ENCODE data around the gene LIN37. TPM values are rescaled to one million over a fixed set of nuclear protein-coding genes. Genes with fewer than 3 reads are reported as not detected.
"Not testable (repeated sequence)": the region's sequence is repeated elsewhere in the genome, so short reads cannot be mapped to it uniquely, and the experiment has no call there.

The LIN37 gene
- total RNA-seq, 1 experiment from 2014 or later = 5.4 TPM

DNA sequence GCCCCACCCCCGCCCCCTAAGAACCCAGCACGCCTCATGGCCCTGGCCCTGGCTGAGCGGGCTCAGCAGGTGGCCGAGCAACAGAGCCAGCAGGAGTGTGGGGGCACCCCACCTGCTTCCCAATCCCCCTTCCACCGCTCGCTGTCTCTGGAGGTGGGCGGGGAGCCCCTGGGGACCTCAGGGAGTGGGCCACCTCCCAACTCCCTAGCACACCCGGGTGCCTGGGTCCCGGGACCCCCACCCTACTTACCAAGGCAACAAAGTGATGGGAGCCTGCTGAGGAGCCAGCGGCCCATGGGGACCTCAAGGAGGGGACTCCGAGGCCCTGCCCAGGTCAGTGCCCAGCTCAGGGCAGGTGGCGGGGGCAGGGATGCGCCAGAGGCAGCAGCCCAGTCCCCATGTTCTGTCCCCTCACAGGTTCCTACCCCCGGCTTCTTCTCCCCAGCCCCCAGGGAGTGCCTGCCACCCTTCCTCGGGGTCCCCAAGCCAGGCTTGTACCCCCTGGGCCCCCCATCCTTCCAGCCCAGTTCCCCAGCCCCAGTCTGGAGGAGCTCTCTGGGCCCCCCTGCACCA, 38.9 kb downstream of the LIN37 start:
- no peak for DNase-seq (ENCODE audit: low read depth)

DNA sequence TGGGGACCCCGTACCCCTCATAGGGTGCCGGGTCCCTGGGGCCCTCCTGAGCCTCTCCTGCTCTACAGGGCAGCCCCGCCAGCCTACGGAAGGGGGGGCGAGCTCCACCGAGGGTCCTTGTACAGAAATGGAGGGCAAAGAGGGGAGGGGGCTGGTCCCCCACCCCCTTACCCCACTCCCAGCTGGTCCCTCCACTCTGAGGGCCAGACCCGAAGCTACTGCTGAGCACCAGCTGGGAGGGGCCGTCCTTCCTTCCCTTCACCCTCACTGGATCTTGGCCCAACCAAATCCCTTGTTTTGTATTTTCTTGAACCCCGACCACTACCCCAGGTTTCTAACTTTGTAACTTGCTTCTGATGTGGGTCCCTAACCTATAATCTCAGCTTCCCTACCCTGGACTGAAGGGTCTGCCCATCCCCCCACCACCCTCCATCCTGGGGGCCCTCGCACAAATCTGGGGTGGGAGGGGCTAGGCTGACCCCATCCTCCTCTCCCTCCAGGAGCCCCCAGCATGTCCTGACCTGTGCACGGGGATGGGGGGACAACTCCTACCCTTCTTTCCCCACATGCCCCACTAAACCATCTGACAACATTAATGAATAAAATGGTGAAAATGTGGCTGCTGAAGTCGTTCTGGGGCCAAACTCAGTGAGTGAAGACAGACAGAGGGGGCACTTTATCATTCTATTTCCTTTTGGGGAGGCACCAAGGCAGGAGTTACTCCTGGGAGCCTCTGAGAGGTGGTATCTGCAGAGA, 40.0 kb downstream of the LIN37 start:
- DNase-seq (ENCODE audit: low read depth) = no peak

DNA sequence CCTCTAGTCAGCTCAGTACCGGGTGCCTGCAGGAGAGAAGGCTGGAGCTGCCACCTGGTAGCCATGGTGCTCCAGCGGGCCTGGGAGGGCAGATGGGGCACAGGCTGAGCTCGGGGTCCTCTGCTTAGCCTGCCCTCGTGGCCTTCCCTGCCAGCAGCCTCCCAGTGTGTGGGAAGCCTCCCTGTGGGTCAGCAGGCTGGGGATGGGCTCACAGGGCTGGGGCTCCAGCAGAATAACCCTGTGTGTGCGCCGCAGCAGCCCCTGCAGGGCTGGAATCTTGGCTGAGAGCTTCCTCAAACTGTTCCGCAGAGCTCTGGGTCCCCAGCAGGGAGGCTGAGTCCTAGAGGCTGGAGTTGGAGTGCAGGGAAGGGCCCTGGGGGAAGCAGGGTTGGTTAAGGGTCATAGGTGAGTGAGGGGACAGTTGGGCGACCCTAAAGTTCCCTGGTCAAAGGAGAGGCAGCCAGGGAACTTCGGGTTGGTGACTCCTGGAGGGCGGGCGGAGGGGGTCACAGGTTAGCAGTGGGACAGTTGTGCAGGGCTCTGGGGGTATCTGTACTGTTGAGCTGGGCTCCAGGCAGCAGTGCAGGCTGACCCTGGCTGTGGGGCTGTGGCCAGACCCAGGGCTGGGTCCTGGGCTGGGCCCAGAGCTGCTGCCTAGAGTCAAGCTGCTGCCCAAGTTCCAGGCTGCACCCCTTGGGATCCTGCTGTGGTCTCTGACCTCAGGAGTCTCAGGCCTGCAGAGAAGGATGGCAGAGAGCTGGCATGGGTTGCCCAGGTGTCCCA, 41.0 kb downstream of the LIN37 start:
- DNase-seq (ENCODE audit: low read depth) = no peak

DNA sequence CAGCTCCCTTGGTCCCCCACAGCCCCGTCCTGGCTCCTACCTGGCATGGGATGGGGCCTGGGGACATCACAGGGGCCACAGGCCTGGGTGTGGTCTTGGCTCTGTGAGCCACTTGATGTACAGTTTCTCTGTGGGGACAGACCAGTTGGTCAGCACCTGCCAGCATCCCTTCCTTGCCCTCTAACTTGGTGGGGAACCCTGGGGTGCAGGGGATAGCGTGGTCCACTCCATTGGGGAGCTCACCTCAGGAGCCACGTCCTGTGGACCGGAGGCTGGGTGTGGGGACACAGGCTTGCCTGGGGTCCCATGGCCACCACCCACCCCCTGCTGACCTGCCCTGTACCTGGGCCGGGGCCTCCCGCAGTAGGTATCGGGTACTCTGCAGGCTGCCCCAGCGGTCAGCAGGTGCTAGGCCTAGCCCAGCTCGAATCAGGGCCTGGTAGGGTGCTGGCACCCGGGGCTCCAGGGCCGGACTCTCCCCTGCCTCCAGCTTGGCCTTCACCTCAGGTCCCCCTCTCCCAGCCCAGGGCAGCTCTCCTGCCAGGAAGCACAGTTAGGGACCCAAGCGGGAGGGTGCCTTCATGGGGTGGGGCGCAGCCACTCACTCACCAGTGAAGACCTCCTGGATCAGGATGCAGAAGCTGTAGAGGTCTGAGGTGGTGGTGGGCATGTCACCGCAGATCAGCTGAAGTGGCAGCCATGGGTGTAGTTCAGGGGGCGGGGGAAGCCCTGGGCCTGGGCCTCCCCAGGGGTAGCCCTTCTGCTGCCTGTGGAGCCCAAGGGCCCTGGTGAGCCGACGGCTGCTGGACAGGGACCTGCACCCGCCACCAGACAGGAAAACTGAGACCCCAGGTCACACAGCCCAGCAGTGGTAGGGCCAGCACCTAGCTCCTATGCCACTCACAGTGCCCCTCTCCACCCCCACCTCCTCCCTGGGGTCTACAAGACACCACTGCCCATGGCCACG, 41.9 kb downstream of the LIN37 start:
- DNase-seq (ENCODE audit: low read depth) = no peak

DNA sequence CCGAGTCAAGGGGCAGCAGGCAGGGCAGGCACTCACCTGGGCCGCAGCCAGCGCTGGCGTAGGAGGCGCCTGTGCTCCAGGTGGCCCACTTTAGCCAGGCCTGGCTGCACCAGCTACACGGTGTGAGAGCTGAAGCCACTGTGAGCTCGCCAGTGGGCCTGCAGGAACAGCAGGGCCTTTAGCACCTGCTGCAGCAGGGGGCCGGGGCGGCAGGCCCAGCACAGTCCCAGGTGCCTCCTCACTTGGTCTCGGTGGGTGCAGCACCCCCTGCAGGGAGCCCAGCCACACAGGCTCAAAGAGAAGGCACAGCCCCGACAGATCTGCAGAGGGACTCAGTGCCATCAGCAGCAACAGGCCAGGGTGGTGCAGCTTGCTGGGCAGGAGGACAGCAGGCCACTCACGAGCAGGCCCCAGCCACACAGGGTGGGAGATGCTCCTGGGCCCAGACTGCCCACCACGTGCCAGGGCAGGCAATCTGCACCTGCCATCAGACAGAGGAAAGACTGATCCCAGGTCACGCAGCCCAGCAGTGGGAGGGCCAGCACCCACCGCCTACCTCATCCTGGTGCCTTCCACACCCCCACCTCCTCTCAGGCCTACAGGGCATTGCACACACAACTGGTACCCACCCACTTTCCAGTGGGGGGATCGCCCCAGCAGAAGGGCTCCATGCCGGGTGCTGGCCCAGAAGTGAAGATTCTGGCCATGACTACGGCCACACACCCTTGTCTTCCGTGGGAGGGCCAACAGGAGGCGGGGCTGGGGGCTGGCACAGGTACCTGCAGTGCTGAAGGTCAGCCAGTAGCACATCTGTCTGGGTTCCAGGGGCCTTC, 42.8 kb downstream of the LIN37 start:
- DNase-seq (ENCODE audit: low read depth) = no peak

DNA sequence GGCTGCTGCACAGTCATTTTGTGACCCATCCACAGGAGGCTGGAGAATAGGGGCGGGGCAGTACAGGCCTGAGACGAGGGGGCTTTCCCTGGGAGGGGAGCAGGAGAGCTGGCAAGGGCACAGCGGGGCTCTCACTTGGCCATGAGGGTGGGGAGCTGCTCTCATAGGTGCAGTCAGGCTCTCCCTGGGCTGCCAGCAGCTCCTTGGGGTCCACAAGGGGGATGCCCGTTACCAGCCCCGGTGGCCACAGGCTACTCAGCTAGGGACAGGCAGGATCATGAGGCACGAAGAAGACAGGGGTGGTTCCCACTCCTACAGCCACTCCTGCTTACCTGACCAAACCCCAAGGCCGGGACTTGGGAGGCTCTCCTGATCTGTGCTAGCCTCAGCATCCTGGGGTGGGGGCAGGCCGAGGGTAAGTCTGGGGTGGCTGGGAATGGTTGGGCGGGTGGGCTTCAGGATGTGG, 43.5 kb downstream of the LIN37 start:
- DNase-seq (ENCODE audit: low read depth) = no peak

DNA sequence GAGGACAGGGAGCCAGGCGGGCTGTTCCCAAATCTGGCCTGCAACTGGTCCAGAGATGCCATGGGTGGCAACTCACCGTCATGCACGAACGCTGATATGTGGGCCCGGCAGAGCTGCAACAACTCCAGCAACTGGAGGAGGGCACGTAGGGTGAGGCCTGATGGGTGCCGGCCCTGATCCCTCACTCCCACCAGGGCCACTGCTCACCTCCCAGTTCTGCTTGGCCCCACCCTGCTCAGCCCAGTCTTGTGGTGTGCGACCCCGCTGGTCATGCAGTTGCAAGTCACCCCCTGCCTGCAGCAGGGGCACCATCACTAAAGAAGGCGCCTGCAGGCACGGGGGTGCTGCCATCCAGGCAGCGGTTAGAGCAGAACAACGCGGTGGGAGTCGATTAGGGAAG, 43.9 kb downstream of the LIN37 start:
- no peak for DNase-seq (ENCODE audit: low read depth)

DNA sequence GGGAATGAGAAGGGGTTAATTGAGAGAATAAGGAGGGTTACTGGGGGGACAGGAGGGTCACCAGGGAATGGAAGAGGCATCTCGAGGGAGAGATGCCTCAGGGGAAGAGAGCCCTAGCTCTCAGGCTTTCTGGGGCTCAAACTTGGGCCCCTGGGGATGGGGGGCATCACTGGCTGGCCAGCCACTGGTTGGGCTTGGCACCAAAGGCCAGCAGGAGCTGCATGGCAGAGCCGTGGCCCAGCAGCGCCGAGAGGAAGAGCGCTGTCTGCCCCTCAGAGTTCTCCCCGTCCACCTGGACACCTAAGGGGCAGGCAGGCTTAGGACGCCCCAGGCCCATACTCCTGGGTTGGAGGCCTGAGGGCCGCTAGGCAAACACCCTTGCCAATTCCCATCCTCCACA, 44.5 kb downstream of the LIN37 start:
- no peak for DNase-seq (ENCODE audit: low read depth)

DNA sequence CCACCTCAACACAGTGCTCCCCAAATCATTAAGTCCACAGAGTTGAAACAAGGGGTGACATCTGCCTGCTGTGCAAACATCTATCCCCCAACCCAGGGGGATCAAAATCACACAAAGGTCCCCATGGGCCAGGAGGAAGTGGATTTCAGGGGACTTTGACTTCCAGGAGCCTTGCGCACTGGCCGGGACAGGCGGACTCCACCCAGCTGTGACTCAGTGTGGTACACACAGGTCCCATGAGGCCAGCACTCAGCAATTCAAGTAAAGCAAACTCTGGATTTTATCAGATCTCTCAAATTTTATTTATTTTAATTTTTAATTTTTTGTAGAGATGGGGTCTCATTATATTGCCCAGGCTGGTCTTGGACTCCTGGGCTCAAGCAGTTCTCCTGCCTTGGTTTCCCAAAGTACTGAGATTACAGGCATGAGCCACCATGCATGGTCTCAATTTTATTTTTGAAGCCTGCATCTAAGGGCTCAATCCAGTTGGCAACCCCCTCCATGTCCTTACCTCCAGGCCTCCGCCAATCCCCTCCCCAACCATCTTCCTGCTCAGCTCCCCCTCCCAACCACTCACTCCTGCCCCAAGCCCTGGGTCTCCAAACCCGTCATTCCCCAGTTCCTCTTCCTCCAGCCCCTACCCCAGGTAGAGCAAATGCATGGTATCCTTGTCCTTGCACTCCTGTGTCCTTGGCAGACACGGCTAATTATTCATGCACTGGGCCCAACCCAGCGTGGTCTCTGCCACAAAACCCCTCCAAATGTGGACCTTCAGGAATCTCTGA, 45.2 kb downstream of the LIN37 start:
- no peak for DNase-seq (ENCODE audit: low read depth)

DNA sequence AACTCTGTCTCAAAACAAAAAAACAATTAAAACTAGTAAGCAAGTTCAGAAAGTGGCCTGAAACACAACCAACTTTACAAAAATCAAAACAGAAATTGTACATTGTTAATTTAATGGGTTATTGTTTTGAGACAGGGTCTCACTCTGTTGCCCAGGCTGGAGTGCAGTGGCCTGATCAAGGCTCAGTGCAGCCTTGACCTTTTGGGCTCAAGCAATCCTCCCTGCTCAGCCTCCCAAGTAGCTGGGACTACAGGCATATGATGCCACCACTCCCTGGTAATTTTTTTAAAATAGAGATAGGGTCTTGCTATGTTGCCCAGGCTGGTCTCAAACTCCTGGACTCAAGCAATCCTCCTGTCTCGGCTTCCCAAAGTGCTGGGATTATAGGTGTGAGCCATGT, 47.2 kb downstream of the LIN37 start:
- not testable (repeated sequence) for DNase-seq (ENCODE audit: low read depth)

DNA sequence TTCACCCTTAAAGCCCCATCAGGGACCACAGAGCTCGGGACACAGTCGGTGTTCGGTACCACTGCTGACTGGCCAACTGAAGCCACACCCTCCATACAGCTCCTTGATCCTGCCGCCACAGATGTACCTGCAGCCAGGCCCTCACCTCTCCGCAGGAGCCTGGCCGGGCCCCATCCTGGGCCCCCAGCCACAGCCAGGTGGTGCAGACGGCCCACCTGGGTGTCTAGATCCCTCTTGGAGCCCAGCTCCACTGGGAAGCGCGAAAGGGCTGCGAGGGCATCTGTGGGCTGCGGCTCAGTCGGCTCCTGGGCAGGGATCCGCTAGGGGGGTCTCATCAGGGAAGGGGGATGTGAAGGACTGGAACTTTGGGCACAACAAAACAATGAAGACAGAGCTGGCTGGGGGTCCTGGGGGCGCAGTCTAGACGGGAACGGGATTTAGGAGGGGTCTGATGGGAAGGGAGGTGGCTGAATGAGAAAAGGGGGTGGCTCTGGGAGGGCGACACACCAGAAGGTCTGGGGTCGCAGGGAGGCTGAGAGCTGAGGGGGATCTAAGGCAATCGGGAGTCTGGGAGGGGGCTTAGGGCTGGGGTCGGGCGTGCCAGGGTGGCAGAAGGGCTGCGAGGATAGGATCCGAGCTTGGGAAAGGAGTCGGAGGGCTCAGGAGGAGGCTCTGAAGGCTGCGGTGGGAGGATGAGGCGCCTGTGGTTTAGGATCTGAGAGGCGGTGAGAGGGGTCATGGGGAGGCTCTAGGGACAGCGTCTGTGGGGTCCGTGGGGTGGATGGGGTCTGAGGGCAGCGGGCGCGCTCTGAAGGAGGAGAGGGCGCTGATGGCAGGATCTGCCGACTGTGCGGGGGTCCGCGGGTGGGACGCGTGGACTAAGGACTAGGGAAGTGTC, 48.5 kb downstream of the LIN37 start:
- no peak for DNase-seq (ENCODE audit: low read depth)

DNA sequence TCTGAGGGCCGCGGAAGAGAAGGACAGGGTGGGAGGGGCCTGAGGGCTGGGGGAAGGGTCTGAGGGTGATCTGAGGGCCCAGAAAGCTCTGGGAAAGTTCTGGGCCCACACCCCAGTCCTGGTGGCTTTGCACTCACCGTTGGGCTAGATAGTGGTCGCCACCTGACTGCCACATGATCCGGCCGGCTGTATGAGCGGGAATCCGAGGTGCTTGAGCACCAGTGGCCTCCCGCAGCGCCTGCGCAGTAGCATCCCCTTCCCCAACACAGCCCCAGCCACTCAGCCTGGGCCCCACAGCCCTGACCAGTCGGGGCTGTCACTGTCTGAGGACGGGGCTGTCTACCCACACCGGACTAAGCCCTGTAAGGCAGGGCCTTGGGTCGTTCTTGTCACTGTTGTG, 49.3 kb downstream of the LIN37 start:
- no peak for DNase-seq (ENCODE audit: low read depth)

DNA sequence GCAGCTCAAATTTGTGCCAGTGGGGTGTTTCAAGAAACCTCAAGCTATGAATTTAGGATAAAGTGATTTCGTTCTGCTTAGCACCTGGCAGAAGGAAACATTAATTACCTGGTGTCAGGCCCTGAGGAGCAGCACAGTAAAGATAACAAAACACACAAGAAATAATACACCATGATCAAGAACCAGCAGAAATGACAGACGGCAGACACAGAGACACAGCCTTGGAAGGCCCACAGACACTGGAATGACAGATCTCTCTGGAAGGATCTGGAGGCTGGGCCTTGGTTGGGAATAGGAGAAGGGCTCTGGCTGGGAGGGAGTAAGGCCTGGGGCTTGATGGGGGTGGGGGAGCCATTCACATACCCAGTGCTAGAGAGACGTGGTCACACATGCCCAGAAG, 53.5 kb downstream of the LIN37 start:
- no peak for DNase-seq (ENCODE audit: low read depth)

Other genes starting within 250 kb of the LIN37 start
- 34.4 and 53.0 TPM in 2 replicates for gene DMKN, start 234.9 kb upstream of the LIN37 start, total RNA-seq (2014; rRNA removed; shearing (Covaris generic))
- 3.0 and 14.9 TPM in 2 replicates for gene SBSN, start 220.3 kb upstream of the LIN37 start, total RNA-seq (2014; rRNA removed; shearing (Covaris generic))
- not detected in 2 replicates for gene GAPDHS, start 215.1 kb upstream of the LIN37 start, total RNA-seq (2014; rRNA removed; shearing (Covaris generic))
- 162 and 178 TPM in 2 replicates for gene TMEM147, start 202.9 kb upstream of the LIN37 start, total RNA-seq (2014; rRNA removed; shearing (Covaris generic))
- not detected in 2 replicates for gene ATP4A, start 184.9 kb upstream of the LIN37 start, total RNA-seq (2014; rRNA removed; shearing (Covaris generic))
- not detected in 2 replicates for gene PMIS2, start 162.4 kb upstream of the LIN37 start, total RNA-seq (2014; rRNA removed; shearing (Covaris generic))
- gene HAUS5, start 135.8 kb upstream of the LIN37 start, total RNA-seq (2014; rRNA removed; shearing (Covaris generic)) = 19.7 and 21.1 TPM in 2 replicates
- gene RBM42, start 119.5 kb upstream of the LIN37 start, total RNA-seq (2014; rRNA removed; shearing (Covaris generic)) = 71.9 and 93.9 TPM in 2 replicates
- 0.50 and 2.5 TPM in 2 replicates for gene ETV2, start 106.8 kb upstream of the LIN37 start, total RNA-seq (2014; rRNA removed; shearing (Covaris generic))
- 551 and 688 TPM in 2 replicates for gene COX6B1, start 100.3 kb upstream of the LIN37 start, total RNA-seq (2014; rRNA removed; shearing (Covaris generic))
- gene UPK1A, start 82.1 kb upstream of the LIN37 start, total RNA-seq (2014; rRNA removed; shearing (Covaris generic)) = not detected in 2 replicates
- gene ZBTB32, start 44.0 kb upstream of the LIN37 start, total RNA-seq (2014; rRNA removed; shearing (Covaris generic)) = not detected in 2 replicates
- 7.7 and 10.9 TPM in 2 replicates for gene KMT2B, start 30.6 kb upstream of the LIN37 start, total RNA-seq (2014; rRNA removed; shearing (Covaris generic))
- 2.9 and 11.1 TPM in 2 replicates for gene IGFLR1, start 6.1 kb upstream of the LIN37 start, total RNA-seq (2014; rRNA removed; shearing (Covaris generic))
- 8.4 and 13.3 TPM in 2 replicates for gene U2AF1L4, start 3.2 kb upstream of the LIN37 start, total RNA-seq (2014; rRNA removed; shearing (Covaris generic))
- 48.5 and 50.6 TPM in 2 replicates for gene PSENEN, start 2.9 kb upstream of the LIN37 start, total RNA-seq (2014; rRNA removed; shearing (Covaris generic))
- gene HSPB6, start 8.5 kb downstream of the LIN37 start, total RNA-seq (2014; rRNA removed; shearing (Covaris generic)) = 0.17 TPM in 1 of 2 replicates, not detected in the other
- gene PROSER3, start 9.6 kb downstream of the LIN37 start, total RNA-seq (2014; rRNA removed; shearing (Covaris generic)) = 8.6 and 10.8 TPM in 2 replicates
- gene ARHGAP33, start 27.0 kb downstream of the LIN37 start, total RNA-seq (2014; rRNA removed; shearing (Covaris generic)) = 1.3 and 1.8 TPM in 2 replicates
- gene PRODH2, start 64.3 kb downstream of the LIN37 start, total RNA-seq (2014; rRNA removed; shearing (Covaris generic)) = not detected in 2 replicates
- gene NPHS1, start 103.9 kb downstream of the LIN37 start, total RNA-seq (2014; rRNA removed; shearing (Covaris generic)) = not detected in 2 replicates
- gene KIRREL2, start 108.3 kb downstream of the LIN37 start, total RNA-seq (2014; rRNA removed; shearing (Covaris generic)) = not detected in 2 replicates
- gene APLP1, start 120.0 kb downstream of the LIN37 start, total RNA-seq (2014; rRNA removed; shearing (Covaris generic)) = 1.6 and 6.6 TPM in 2 replicates
- gene NFKBID, start 152.0 kb downstream of the LIN37 start, total RNA-seq (2014; rRNA removed; shearing (Covaris generic)) = 5.8 and 5.9 TPM in 2 replicates
- gene HCST, start 154.0 kb downstream of the LIN37 start, total RNA-seq (2014; rRNA removed; shearing (Covaris generic)) = not detected in 2 replicates
- gene TYROBP, start 159.7 kb downstream of the LIN37 start, total RNA-seq (2014; rRNA removed; shearing (Covaris generic)) = not detected in 2 replicates
- gene LRFN3, start 187.8 kb downstream of the LIN37 start, total RNA-seq (2014; rRNA removed; shearing (Covaris generic)) = 1.9 and 3.4 TPM in 2 replicates
- gene SDHAF1, start 246.6 kb downstream of the LIN37 start, total RNA-seq (2014; rRNA removed; shearing (Covaris generic)) = 18.0 and 22.9 TPM in 2 replicates

Measured in HT1080 (cell line).